Mesothelial cell of epicardium (in vitro differentiated cells): ENCODE data around the gene ADGRG4. TPM values are rescaled to one million over a fixed set of nuclear protein-coding genes. Genes with fewer than 3 reads are reported as not detected.
A peak's percentile ranks its signal among the peaks of the same experiment; 100 is the strongest.
"Not testable (repeated sequence)": the region's sequence is repeated elsewhere in the genome, so short reads cannot be mapped to it uniquely, and the experiment has no call there.

Source experiments
- DNase-seq, 2 experiments: peaks; one replicate each; pipeline ENCODE4 v3.0.0; 2021; ENCODE audit warnings: low spot score in 2 of 2; ENCODE audit not compliant: unreplicated experiment in 2 of 2
- H3K27ac Mint-ChIP-seq: 2 replicates; pipeline ENCODE4 v1.8.0; 2021; ENCODE audit warnings: mixed read lengths
- H3K27me3 Mint-ChIP-seq: 2 replicates; pipeline ENCODE4 v1.8.0; 2021; ENCODE audit warnings: low read depth, mixed read lengths
- H3K36me3 Mint-ChIP-seq: 2 replicates; pipeline ENCODE4 v1.8.0; 2021; ENCODE audit warnings: mixed read lengths
- H3K4me1 Mint-ChIP-seq: 2 replicates; pipeline ENCODE4 v1.8.0; 2021; ENCODE audit warnings: mixed read lengths
- H3K4me3 Mint-ChIP-seq: 2 replicates; pipeline ENCODE4 v1.8.0; 2021; ENCODE audit warnings: mild to moderate bottlenecking, moderate library complexity, mixed read lengths
- H3K9me3 Mint-ChIP-seq: 2 replicates; pipeline ENCODE4 v1.8.0; 2021; ENCODE audit warnings: mixed read lengths
- CTCF ChIP-seq: fragments of 200-600 bp; sonication (generic); IDR thresholded peaks from one replicate; pipeline ENCODE4 v1.5.0; 2021; ENCODE audit warnings: antibody characterized with exemption; ENCODE audit not compliant: unreplicated experiment
- total RNA-seq: library from RNA; stranded (reverse); gene quantifications from 3 replicates; pipeline ENCODE4 v1.2.1, GENCODE V29; 2021

Gene ADGRG4, protein sequence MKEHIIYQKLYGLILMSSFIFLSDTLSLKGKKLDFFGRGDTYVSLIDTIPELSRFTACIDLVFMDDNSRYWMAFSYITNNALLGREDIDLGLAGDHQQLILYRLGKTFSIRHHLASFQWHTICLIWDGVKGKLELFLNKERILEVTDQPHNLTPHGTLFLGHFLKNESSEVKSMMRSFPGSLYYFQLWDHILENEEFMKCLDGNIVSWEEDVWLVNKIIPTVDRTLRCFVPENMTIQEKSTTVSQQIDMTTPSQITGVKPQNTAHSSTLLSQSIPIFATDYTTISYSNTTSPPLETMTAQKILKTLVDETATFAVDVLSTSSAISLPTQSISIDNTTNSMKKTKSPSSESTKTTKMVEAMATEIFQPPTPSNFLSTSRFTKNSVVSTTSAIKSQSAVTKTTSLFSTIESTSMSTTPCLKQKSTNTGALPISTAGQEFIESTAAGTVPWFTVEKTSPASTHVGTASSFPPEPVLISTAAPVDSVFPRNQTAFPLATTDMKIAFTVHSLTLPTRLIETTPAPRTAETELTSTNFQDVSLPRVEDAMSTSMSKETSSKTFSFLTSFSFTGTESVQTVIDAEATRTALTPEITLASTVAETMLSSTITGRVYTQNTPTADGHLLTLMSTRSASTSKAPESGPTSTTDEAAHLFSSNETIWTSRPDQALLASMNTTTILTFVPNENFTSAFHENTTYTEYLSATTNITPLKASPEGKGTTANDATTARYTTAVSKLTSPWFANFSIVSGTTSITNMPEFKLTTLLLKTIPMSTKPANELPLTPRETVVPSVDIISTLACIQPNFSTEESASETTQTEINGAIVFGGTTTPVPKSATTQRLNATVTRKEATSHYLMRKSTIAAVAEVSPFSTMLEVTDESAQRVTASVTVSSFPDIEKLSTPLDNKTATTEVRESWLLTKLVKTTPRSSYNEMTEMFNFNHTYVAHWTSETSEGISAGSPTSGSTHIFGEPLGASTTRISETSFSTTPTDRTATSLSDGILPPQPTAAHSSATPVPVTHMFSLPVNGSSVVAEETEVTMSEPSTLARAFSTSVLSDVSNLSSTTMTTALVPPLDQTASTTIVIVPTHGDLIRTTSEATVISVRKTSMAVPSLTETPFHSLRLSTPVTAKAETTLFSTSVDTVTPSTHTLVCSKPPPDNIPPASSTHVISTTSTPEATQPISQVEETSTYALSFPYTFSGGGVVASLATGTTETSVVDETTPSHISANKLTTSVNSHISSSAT (N-terminal part only)
- not detected in 3 replicates for total RNA-seq

DNA sequence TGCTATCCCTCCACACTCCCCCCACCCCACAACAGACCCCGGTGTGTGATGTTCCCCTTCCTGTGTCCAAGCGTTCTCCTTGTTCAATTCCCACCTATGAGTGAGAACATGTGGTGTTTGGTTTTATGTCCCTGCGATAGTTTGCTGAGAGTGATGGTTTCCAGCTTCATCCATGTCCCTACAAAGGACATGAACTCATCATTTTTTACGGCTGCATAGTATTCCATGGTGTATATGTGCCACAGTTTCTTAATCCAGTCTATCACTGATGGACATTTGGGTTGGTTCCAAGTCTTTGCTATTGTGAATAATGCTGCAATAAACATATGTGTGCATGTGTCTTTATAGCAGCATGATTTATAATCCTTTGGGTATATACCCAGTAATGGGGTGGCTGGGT lies at the start of gene ADGRG4:
TSS of gene ADGRG4 (plus strand) at position 243 of the 400 bp plus-strand sequence. CDS start 7,815 bp downstream, outside the sequence.
- not testable (repeated sequence) for H3K27me3 Mint-ChIP-seq, H3K27ac Mint-ChIP-seq, H3K4me3 Mint-ChIP-seq, H3K4me1 Mint-ChIP-seq, H3K36me3 Mint-ChIP-seq, DNase-seq
- H3K9me3 Mint-ChIP-seq, result peaks cover 36% of the 10 kb centered on the region

- Mint-ChIP-seq H3K9me3 (peaks cover 4% of the 10 kb centered on the region), H3K36me3 (no peaks in the 10 kb centered on the region), H3K4me1 (no peaks in the 10 kb centered on the region), H3K27ac (peak within 1 kb of the TSS; percentile 82), H3K4me3 (peak within 1 kb of the TSS; percentile 80), H3K27me3 (peaks cover 5% of the 10 kb centered on the region)
- TF ChIP-seq CTCF, result no peak
- peak; percentile 43 to 47 for DNase-seq
Observed at GRCh38 chrX:136251041-136251991, 49.4 kb upstream of the ADGRG4 start, which contains the start of gene MAP7D3. MAP7D3 (minus strand) TSS chrX:136251400; CDS start chrX:136251358, 42 bp downstream.

DNA sequence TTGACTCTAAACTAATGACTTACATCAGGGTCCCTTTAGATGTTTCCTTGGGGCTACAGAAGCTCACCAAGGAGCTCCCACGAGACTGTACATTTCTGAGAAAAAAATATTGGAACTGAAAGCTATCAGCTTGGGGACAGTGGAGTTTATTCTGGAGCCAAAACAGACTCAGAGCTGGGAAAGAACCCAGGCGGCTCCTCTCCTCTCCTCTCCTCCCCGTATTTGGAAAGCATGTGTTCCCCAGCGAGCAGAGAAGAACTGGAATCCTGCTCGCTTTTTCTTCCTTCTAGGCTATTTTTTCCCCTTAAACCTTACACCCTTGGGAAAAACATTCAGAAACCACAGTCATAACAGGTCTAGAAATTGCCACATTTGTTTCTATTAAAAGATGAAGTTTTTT lies 45.2 kb upstream of the ADGRG4 start:
- no peak overlapping the region for H3K27ac Mint-ChIP-seq
- no peak for DNase-seq
- no peaks in the 10 kb centered on the region for H3K4me1 Mint-ChIP-seq
- peaks cover 6% of the 10 kb centered on the region for H3K9me3 Mint-ChIP-seq
- H3K4me3 Mint-ChIP-seq, result no peak overlapping the region
- H3K36me3 Mint-ChIP-seq, result no peaks in the 10 kb centered on the region
- H3K27me3 Mint-ChIP-seq, result peaks cover 5% of the 10 kb centered on the region
- TF ChIP-seq CTCF, result no peak

DNA sequence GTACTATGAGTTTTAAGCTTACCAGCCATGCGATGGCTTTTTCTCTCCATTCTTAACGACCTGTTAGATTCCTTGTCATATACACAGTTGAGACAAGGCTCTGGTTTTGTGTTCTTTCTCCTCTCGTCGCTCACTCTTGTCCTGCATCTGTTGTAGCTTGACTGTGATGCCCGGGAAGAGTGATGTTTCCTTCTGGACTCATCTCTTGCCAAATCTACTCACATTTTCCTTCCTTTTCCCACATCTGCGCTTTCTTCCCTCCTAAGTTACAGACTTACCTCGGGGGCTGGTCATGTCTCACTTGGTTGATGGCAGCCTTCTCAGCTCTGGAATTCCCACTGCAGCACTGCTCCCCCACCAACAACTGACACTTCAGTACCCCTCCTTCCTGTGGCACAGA lies 44.7 kb upstream of the ADGRG4 start:
- H3K27me3 Mint-ChIP-seq, result peaks cover 5% of the 10 kb centered on the region
- no peak for TF ChIP-seq CTCF
- H3K27ac Mint-ChIP-seq, result no peak overlapping the region
- DNase-seq, result no peak
- H3K4me3 Mint-ChIP-seq, result no peak overlapping the region
- H3K9me3 Mint-ChIP-seq, result peaks cover 6% of the 10 kb centered on the region
- H3K36me3 Mint-ChIP-seq, result no peaks in the 10 kb centered on the region
- no peaks in the 10 kb centered on the region for H3K4me1 Mint-ChIP-seq

- H3K27me3 Mint-ChIP-seq, result peaks cover 5% of the 10 kb centered on the region
- TF ChIP-seq CTCF, result no peak
- H3K9me3 Mint-ChIP-seq, result peaks cover 4% of the 10 kb centered on the region
- no peak overlapping the region for H3K27ac Mint-ChIP-seq
- H3K4me3 Mint-ChIP-seq, result no peak overlapping the region
- no peak for DNase-seq
- H3K4me1 Mint-ChIP-seq, result no peaks in the 10 kb centered on the region
- H3K36me3 Mint-ChIP-seq, result no peaks in the 10 kb centered on the region
Observed at GRCh38 chrX:136258951-136259350, 41.8 kb upstream of the ADGRG4 start.
